ENCODE results near the gene KLHDC8A. TPM values are rescaled to one million over a fixed set of nuclear protein-coding genes. Genes with fewer than 3 reads are reported as not detected.
"Not testable (repeated sequence)": the region's sequence is repeated elsewhere in the genome, so short reads cannot be mapped to it uniquely, and the experiment has no call there.

The KLHDC8A gene, protein sequence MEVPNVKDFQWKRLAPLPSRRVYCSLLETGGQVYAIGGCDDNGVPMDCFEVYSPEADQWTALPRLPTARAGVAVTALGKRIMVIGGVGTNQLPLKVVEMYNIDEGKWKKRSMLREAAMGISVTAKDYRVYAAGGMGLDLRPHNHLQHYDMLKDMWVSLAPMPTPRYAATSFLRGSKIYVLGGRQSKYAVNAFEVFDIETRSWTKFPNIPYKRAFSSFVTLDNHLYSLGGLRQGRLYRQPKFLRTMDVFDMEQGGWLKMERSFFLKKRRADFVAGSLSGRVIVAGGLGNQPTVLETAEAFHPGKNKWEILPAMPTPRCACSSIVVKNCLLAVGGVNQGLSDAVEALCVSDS
- total RNA-seq, result not detected in 2 replicates

DNA sequence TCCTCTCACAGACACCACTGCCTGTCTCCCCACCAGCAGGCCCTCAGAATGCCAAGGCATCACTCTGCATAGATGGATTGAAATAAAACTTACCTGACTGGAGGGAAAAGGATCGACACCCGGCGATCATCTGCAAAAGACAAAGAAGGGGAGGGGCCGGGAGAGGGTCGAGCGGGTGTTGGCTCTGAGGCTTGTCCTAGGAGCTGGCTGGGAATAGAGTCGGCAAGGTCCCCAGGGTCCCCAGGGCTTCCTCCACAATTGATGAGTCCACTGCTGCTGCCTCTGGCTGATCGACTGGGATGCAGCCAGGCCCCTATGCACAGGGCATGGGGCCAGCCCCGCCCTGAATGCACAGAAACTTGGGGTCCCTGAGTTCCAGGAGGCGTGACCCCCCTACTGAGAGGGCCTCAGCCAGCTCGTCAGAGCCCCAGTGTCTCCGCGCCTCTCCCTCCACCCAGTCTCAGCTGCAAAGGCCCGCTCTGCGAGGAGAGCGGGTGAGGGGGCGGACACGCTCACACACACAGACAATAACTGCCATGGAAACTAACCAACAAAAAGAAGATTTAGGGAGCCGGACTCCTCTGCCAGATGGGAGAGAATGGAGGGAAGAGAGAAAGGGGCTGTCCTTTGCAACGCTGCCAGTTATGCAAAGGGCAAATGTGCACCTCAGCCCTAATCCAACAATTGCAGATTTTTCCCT is at the start of gene KLHDC8A:
TSS of gene KLHDC8A (minus strand) at position 483 of the 700 bp plus-strand sequence. CDS start 13,318 bp downstream, outside the sequence.
- intact Hi-C loops (cut with micrococcal nuclease), result no loop called here

DNA sequence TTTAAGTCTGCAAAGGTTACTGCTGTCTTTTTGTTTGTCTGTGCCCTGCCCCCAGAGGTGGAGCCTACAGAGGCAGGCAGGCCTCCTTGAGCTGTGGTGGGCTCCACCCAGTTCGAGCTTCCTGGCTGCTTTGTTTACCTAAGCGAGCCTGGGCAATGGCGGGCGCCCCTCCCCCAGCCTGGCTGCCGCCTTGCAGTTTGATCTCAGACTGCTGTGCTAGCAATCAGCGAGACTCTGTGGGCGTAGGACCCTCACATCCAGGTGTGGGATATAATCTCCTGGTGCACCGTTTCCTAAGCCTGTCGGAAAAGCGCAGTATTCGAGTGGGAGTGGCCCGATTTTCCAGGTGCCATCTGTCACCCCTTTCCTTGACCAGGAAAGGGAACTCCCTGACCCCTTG is 49.5 kb upstream of the KLHDC8A start:
- intact Hi-C loops (cut with micrococcal nuclease), result not testable (repeated sequence)

DNA sequence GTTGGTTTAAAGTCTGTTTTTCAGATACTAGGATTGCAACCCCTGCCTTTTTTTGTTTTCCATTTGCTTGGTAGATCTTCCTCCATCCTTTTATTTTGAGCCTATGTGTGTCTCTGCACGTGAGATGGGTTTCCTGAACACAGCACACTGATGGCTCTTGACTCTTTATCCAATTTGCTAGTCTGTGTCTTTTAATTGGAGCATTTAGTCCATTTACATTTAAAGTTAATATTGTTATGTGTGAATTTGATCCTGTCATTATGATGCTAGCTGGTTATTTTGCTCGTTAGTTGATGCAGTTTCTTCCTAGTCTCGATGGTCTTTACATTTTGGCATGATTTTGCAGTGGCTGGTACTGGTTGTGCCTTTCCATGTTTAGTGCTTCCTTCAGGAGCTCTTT is 47.8 kb upstream of the KLHDC8A start:
- intact Hi-C loops (cut with micrococcal nuclease), result not testable (repeated sequence)

DNA sequence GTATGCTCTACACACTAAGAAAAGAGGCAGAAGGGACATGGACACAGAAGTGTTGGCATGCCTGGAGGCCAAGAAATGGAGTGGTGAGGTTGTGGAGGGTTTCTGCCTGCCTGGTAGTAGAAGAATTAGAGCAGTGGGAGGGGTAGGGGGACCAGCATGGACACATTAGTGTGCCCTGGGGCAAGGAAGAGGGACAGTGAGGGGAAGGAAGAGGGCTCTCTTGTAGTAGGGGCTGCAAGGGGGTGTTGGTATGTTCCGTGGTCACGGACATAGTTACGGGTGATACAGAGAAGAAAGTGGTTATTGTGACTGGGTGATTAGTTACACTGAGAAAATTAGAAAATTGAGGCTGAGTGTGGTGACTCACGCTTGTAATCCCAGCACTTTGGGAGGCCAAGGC is 41.9 kb upstream of the KLHDC8A start:
- intact Hi-C loops (cut with micrococcal nuclease), result no loop called here

DNA sequence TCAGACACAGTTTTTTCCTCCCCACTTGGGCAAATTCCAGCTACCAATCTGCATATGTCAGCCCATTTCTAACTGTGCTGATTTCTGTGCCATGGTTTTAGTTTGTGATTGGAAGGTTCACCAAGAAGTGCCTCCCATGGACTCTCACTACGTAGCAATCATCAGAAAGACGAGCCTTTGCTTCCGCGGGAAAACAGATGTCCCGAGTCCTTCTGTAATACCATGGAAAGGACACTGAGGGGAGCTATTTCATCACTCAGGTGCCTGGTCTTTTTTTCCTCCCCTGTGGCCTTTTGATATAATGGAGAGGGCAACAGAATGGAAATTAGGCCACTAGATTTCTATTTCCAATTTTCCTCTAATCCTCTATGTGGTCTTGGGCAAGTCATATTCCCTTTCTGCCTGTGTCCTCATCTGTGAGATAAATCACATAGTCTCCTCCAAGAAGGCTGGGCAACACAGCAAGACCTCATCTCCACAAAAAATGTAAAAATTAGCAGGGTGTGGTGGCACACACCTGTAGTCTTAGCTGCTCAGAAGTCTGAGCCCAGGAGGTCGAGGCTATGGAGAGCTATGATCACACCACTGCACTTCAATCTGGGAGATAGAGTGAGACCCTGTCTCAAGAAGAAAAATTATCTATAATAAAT is 40.4 kb upstream of the KLHDC8A start:
- intact Hi-C loops (cut with micrococcal nuclease), result loop anchor here (1.0 kb wide), 2 partner anchors 88 to 127 kb away; no protein-coding TSS in a partner anchor

DNA sequence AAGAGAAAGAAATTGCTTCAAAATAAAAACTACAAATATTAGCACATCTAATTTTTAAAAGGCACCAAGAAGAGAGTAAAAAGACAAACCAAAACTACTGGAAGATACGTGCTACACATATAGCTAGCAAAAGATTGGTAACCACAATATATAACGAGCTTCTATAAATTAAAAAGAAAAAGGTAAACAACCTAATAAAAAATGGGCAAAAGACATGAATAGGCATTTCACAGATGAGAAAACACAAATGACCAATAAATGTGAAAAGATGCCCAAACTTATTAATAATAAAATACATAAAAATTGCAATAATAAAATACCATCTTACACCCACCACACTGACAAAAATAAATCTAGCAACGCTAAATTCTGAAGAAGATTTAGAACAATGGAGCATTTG is 38.9 kb upstream of the KLHDC8A start:
- intact Hi-C loops (cut with micrococcal nuclease), result no loop called here

DNA sequence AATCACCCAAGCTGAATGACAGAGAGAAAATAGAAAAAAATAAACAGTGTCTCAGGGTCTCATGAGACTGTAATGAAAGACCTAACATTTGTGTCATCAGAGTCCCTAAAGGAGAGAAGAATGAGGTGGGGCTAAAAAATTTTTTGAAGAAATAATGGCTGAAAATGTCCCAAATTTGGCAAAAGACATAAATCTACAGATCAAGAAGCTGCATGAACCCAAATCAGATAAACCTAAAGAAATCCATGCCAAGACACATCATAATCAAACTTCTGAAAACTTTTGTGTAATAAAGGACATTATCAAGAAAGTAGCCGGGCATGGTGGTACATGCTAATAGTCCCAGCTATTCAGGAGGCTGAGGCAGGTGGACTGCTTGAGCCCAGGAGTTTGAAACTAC is 35.9 kb upstream of the KLHDC8A start:
- intact Hi-C loops (cut with micrococcal nuclease), result no loop called here

DNA sequence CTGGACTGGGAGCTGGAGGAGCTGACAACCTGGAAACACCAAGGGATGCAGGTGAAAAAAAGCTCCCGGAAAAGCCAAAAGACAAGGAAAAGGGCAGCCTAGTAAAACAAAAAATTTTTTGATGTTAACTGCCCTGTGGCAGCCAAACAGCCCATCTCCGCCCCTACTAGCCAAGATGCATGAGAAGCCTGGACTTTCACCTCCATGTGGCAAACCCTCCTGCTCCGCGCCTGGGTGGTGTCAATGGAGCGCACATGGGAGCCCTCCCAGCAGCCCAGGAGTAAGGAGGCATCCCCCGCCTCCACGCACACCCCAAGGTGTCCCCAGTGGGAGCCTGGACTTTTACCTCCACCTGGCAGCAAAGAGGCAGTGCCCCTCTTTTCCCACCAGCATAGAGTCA is 34.7 kb upstream of the KLHDC8A start:
- intact Hi-C loops (cut with micrococcal nuclease), result no loop called here

DNA sequence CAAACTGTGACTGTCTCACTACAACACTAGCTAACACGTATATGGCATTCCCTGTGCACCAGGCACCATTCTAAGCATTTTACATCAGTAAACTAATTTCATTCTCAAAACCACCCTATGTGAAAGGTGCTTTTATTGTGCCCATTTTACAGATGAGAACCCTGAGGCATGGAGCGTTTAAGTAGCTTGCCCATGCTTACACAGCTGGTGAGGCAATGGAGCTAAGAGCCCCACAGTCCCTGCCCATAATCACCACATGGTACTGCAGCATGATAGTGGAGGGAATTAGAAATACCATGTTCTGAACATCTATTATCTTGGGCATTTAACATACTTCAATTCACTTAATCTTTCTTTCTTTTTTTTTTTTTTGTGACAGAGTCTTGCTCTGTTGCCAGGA is 31.1 kb upstream of the KLHDC8A start:
- intact Hi-C loops (cut with micrococcal nuclease), result no loop called here

DNA sequence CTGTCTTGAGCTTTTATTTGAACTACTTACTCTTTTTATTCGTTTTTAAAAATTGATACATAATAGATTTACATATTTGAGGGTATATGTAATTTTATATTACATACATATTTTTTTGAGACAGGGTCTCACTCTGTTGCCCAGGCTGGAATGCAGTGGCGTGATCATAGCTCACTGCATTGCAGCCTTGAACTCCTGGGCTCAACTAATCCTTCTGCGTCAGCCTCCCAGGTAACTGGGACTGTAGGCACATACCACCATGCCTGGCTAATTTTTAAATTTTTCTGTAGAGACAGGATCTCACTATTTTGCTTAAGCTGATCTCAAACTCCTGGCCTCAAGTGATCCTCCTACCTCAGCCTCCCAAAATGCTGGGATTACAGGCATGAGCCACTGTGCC is 26.3 kb upstream of the KLHDC8A start:
- intact Hi-C loops (cut with micrococcal nuclease), result not testable (repeated sequence)

DNA sequence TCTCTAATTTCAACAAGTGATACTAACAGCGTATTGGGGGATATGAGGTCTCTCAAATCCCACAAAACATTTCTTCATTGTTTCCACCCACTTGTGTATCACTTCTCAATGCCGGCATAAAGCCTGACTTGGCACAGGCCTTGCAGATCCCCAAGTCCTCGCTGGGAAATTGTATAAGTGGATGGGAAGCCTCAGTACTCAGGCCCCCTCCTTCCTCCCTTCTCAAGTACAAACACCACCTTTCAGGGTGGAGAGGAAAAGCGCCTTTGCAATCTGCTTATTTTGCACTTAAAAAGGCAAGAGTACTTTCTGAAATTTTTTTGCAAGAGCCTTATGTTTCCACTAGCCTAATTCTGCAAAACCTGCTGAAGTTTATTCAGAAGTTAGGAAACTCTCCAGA is 25.8 kb upstream of the KLHDC8A start:
- intact Hi-C loops (cut with micrococcal nuclease), result no loop called here

DNA sequence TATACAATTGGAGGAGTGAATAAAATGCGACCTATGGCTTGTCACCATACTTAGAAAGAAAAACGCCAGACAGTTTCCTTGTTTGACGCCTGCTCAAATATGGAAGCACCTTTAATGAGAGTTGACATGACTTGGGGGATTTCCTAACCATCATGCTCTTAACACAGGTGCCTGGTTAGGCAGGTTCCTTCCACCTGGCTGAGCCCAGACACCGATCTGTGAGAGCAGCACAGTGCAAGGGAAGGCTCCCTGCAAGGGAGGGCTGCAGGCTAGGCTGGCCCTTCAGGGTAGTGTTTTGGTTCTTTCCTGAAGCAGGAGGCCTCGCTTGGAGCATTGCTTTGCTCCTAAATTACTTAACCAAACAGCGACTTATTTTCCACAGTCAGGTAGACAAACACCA is 24.6 kb upstream of the KLHDC8A start:
- intact Hi-C loops (cut with micrococcal nuclease), result no loop called here

DNA sequence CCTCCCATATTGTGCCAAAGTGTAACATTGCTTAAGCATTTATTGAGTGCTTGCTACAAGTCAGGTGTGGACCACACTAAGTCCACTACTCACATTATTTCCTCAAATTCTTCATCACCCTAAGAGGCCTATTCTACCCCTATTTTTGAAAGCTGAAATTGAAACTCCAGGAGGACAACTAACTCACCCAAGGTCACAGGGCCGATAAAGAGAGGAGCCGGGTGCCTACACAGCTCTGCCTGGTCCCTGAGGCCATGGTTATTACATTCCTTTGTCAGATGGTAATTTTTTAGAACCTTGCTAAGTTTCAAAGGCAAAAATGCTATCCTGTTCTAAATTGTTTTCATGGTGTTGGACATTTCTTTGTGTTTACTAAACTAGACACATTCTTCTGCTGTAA is 24.2 kb upstream of the KLHDC8A start:
- intact Hi-C loops (cut with micrococcal nuclease), result no loop called here

DNA sequence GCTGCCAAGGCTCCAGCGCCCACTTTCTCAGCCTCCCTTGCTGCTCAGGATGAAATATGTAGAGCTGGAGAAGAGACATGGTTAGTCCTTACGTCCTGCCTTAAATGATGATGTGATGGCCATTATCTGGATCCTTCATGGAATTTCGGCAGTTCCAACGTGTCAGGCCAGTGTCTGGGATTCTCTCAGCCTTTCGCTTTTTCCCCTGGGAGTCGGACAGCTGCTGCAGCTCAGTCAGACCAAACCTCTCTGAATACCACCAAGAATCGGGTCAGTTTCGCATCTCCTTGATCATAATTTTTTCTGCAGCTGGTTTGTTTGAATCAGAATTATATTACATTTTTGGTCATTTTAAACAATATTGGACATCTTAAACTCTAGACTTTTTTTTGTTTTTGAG is 22.3 kb upstream of the KLHDC8A start:
- intact Hi-C loops (cut with micrococcal nuclease), result no loop called here

DNA sequence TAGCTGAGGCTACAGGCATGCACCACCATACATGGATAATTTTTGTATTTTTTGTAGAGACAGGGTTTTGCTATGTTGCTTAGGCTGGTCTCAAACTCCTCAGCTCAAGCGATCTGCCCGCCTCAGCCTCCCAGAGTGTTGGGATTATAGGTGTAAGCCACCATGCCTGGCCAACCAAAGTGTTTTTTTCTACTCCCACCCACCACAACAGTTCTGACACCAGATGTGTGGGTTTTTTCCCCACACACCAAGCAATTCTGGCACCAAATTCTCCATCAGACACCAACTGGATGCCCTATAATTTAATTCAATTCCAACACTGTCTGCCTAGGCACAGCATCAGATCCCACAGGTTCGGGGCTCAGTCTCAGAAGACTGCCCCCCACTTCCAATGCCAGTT is 20.6 kb upstream of the KLHDC8A start:
- intact Hi-C loops (cut with micrococcal nuclease), result no loop called here

DNA sequence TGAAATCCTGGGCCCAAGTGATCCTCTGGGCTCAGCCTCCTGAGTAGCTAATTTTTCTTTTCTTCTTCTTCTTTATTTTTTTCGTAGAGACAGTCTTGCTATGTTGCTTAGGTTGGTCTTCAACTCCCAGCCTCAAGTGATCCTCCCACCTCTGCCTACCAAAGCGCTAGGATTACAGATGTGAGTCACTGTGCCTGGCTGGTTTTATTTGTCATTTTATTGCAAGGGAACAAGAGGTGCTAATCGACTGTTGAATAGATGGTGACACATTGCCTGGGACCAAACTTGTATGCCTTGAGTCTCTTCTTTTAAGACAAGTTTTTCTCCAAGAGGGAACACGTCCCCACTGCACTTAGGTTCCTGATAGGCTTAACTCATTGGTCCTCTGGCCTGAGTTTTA is 20.0 kb upstream of the KLHDC8A start:
- intact Hi-C loops (cut with micrococcal nuclease), result no loop called here

DNA sequence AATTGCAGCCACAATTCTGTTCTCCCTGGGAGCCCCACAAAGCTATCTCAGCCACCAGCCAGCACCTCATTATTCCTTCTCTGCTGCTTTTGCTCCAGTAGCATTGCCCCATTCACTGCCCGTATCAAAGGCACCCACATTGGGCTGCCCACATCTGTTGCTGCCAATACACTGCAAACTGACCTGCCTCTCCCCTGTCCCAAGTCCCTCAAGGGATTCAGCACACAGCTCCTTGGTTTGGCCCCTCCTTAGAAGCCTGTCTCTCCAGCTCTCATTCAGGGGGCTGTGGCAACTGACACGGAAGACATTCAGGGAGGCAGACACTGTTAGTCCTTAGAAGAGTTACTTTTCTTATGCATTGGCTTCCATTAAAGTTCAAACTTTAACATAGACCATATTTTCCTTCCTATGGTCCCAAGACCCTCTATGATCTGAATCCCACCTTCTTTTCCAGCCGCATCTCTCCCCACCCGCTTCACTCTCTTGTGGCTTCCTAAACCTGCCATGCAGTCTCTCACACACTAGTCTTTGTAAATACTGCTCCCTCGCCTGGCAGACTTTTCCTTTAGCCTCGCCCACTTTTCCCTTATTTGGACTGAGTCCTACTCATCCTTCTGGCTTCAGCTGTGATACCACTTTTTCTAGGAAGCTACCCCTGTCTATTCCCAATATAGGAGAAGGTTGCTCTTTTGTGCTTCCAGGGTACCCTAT is 19.3 kb upstream of the KLHDC8A start:
- intact Hi-C loops (cut with micrococcal nuclease), result no loop called here

DNA sequence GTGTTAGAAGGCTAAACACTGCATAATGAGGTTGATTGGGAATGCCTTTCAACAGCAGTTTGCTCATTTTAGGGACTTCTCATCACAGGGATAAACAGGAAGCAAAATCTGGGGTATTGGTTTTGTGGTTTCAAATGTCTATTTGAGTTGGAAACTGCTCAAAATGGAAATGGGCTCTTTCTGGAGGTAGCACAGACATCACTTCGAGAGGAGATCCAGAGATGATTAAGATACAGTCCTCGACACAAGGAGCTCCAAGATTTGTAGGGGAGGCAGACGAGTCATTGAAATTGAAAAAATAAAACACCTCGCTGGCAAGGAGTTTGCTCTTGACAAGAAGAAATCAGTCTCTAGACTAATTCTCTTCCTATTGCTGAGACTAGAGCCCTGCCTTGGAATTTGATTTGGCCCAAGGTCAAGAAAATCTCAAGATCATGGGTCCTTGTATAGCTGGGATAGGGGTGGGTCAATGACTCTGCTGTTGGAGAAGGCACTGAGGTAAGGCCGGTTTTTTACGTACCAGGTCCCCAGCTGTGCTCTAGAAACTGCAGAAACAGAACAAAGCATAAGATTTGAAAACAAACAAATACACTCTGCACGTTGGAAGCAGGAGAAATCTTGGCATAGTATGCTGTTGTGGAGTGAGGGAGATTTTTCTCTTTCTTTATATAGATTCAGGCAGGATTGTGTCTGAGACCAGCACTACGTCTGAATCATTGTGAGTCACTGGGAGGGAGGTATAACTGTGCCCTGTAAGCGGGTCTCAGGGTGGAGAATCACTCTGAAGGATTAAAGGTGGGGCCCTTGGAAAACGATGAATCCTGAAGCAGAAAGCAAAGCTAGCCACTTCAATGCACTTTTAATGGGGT is 17.7 kb upstream of the KLHDC8A start:
- intact Hi-C loops (cut with micrococcal nuclease), result no loop called here

DNA sequence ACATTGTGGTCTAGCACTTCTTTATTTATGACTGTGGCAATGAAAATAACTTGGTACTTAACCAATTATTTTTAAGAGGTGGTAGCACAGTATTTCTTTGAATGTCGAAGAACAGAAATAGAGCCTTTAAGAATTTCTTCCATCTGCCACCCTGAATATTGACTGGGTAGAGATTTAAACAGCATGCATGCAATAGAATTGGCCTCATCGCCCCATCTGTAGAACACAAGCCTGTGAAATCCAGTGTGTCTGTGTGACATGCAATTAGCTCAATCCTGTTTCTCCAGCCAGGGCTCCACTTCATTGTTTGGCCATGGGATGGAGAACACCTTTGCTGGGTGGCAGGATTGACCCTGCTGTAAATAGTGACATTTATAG is 17.1 kb upstream of the KLHDC8A start:
- intact Hi-C loops (cut with micrococcal nuclease), result no loop called here

DNA sequence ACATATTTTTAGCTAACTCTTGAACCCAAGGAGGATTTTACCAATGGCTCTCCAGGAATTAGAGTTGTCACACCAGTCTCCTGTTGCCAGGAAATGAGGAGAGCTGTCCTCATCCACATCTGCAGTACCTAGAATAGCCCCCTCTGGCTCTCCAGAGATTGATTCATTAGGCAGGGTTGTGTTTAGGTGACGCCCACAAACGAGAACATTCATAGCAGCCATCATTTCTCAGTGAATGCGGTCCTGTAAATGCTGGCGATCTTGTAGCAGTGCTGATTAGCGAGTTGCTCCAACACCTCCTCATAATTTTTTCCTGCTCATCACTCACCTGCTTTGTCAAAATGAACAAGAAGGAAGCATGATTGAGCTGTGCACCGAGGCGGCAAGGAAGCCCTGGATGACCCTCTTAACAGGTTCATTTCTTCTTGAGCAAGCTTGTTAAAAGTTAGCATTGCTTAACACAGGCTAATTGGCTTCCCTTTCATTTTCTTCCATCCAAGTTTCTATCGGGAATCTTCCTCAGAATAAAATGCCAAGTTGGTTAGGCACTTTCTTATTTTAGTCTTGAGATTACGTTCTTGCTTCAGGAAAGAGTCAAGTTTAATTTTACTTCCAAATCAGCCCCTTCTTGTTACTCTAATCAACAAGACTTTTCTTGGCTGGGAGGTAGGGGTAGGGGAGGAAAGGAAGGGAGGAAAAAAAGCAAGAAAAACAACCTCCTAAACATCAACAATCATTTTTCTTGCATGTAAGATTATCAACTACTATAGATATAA is 16.5 kb upstream of the KLHDC8A start:
- intact Hi-C loops (cut with micrococcal nuclease), result no loop called here

Data from T-helper 2 cell treated with Interferon-gamma antibody and Interleukin-4, amounts not matched to agents 100 ng/mL and 5 ng/mL, for 36 hours (primary cell).